ENCODE data around the gene NTNG2. TPM values are rescaled to one million over a fixed set of nuclear protein-coding genes. Genes with fewer than 3 reads are reported as not detected.

Gene NTNG2
- total and polyA plus RNA-seq, 10 of the 15 experiments (the other 5 are each of a cell fraction or from before 2014, with no cell fraction given): 0.37 to 0.79 (median 0.45) TPM; not detected in 6

DNA sequence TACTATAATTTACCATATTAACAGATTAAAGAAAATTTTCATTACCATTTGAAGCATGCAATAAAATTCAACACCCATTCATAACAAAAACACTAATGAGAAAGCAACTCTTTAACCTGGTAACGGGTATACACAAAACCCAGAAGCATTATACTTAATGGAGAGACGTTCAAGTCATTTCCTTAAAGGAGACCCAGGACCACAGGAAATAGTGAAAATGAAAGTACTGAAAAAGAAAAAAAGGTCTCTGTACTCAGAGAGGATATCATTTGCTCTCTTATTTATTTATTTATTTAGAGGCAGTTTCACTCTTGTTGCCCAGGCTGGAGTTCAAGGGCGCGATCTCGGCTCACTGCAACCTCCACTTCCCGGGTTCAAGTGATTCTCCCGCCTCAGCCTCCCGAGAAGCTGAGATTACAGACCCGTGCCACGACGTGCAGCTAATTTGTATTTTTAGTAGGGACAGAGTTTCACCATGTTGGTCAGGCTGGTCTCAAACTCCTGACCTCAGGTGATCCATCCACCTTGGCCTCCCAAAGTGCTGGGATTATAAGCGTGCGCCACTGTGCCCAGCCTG is 131.4 kb downstream of the NTNG2 start:
- no peak overlapping the region for H3K27ac ChIP-seq (ENCODE audit: control insufficient read depth, insufficient read depth)
- TF ChIP-seq JUNB (IDR thresholded peaks at IDR 0.05) (no peak), CHD2 (IDR thresholded peaks at IDR 0.05; ENCODE audit: borderline replicate concordance, low read depth, low read length) (no peak), SREBF1 (IDR thresholded peaks at IDR 0.05; ENCODE audit: low read length) (no peak), POLR2AphosphoS5 (IDR thresholded peaks at IDR 0.05; ENCODE audit: low read length) (no peak), CEBPZ (IDR thresholded peaks at IDR 0.05; ENCODE audit: low read depth, low read length) (no peak), ZNF384 (IDR thresholded peaks at IDR 0.05; ENCODE audit: borderline replicate concordance, low read depth, low read length) (no peak), STAT1 (conservative IDR thresholded peaks at IDR 0.05) (no peak), PML (IDR thresholded peaks at IDR 0.05; ENCODE audit: low read length) (no peak), RB1 (IDR thresholded peaks at IDR 0.05; ENCODE audit: borderline replicate concordance) (no peak), MAX (IDR thresholded peaks at IDR 0.05; ENCODE audit: low read depth, low read length) (no peak)
- TF ChIP-seq, protein P1, sequence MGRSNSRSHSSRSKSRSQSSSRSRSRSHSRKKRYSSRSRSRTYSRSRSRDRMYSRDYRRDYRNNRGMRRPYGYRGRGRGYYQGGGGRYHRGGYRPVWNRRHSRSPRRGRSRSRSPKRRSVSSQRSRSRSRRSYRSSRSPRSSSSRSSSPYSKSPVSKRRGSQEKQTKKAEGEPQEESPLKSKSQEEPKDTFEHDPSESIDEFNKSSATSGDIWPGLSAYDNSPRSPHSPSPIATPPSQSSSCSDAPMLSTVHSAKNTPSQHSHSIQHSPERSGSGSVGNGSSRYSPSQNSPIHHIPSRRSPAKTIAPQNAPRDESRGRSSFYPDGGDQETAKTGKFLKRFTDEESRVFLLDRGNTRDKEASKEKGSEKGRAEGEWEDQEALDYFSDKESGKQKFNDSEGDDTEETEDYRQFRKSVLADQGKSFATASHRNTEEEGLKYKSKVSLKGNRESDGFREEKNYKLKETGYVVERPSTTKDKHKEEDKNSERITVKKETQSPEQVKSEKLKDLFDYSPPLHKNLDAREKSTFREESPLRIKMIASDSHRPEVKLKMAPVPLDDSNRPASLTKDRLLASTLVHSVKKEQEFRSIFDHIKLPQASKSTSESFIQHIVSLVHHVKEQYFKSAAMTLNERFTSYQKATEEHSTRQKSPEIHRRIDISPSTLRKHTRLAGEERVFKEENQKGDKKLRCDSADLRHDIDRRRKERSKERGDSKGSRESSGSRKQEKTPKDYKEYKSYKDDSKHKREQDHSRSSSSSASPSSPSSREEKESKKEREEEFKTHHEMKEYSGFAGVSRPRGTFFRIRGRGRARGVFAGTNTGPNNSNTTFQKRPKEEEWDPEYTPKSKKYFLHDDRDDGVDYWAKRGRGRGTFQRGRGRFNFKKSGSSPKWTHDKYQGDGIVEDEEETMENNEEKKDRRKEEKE (IDR thresholded peaks at IDR 0.05): no peak
- TF ChIP-seq, protein P2, sequence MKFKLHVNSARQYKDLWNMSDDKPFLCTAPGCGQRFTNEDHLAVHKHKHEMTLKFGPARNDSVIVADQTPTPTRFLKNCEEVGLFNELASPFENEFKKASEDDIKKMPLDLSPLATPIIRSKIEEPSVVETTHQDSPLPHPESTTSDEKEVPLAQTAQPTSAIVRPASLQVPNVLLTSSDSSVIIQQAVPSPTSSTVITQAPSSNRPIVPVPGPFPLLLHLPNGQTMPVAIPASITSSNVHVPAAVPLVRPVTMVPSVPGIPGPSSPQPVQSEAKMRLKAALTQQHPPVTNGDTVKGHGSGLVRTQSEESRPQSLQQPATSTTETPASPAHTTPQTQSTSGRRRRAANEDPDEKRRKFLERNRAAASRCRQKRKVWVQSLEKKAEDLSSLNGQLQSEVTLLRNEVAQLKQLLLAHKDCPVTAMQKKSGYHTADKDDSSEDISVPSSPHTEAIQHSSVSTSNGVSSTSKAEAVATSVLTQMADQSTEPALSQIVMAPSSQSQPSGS (IDR thresholded peaks at IDR 0.05; ENCODE audit: low read length): no peak

More for the DNA sequence above, 131.4 kb downstream of the NTNG2 start:
- Histone ChIP-seq H3K36me3 (ENCODE audit: control insufficient read depth in 2 of 2, insufficient read depth in 2 of 2, low read length in 1 of 2) (peaks cover 9 to 28% of the 10 kb centered on the region in 2 experiments), H3K9ac (ENCODE audit: control insufficient read depth, insufficient read depth, low read length) (no peak overlapping the region), H2AFZ (ENCODE audit: control insufficient read depth, low read depth, low read length) (no peak overlapping the region), H3K4me2 (ENCODE audit: control insufficient read depth, insufficient read depth) (no peak overlapping the region), H3K4me3 (no peak overlapping the region), H3K27me3 (replicated peaks in 1 of 2; ENCODE audit: control insufficient read depth in 2 of 2, insufficient read depth in 2 of 2, low read length in 1 of 2) (no peaks in the 10 kb centered on the region), H3K79me2 (ENCODE audit: control insufficient read depth, insufficient read depth, low read length) (no peaks in the 10 kb centered on the region; the same call in 1 of the 2 replicates), H3K9me3 (replicated peaks; ENCODE audit: control insufficient read depth, insufficient read depth, low read length) (no peaks in the 10 kb centered on the region), H4K20me1 (ENCODE audit: control insufficient read depth, insufficient read depth) (no peaks in the 10 kb centered on the region; the same call in 1 of the 2 replicates), H3K4me1 (ENCODE audit: control insufficient read depth, insufficient read depth, low read length) (no peaks in the 10 kb centered on the region)
- intact Hi-C loops (cut with micrococcal nuclease; ENCODE audit: unreplicated experiment): no loop called here
- ChIA-PET CTCF (interaction anchor here (1.2 to 1.4 kb wide), 2 partner anchors 24 to 25 kb away, joined by 4 to 6 read pairs; no protein-coding TSS in a partner anchor), RAD21 (ENCODE audit: unreplicated experiment) (no interaction called here), POLR2A (no interaction called here), SMC1A (ENCODE audit: uncharacterized antibody, unreplicated experiment) (no interaction called here)
- no peak for FAIRE-seq
- WGBS (ENCODE audit: insufficient coverage, insufficient replicate concordance, low lambda C conversion rate, missing lambda C conversion rate): 91% methylated on average over 13 of the region's 13 CpGs
- in situ Hi-C loops (cut with MboI): no loop called here
- BruUV-seq (replicated peaks): no TSS peak
- ATAC-seq: 0 out of 3 replicates have a peak, but pooled peaks have one; percentile 20
- DNase-seq (ENCODE audit: low read depth, low spot score): no peak
